HG02884 (cell line): ENCODE measurements around the gene MAP2K3.
"Not testable (repeated sequence)": the region's sequence is repeated elsewhere in the genome, so short reads cannot be mapped to it uniquely, and the experiment has no call there.

Source experiments
- ATAC-seq: cut with Tn5 transposase; IDR thresholded peaks from one replicate; pipeline ENCODE4 v1.9.1; 2021; ENCODE audit warnings: mild to moderate bottlenecking, moderate library complexity; ENCODE audit not compliant: unreplicated experiment

Gene MAP2K3

DNA sequence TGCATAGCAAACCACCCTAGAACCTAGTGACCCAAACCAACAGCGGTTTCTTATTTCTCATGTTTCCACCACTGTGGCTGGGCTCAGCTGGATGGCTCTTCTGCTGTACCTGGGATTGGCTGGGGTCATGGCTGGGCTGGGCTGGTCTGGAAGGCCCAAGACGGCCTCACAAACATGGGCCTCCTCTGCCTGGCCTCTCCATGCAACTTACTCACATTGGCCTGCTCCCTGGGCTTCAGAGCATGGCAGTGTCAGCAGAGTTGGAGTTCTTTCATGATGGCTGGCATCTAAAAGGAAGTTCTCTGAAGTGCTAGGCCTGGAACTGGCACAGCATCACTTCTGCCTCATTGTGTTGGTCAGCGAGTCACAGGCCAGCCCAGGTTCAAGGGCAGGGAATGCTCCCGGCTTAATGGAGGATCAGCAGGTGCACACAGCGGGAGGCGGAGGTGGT, 24.4 kb downstream of the MAP2K3 start:
- not testable (repeated sequence) for ATAC-seq

DNA sequence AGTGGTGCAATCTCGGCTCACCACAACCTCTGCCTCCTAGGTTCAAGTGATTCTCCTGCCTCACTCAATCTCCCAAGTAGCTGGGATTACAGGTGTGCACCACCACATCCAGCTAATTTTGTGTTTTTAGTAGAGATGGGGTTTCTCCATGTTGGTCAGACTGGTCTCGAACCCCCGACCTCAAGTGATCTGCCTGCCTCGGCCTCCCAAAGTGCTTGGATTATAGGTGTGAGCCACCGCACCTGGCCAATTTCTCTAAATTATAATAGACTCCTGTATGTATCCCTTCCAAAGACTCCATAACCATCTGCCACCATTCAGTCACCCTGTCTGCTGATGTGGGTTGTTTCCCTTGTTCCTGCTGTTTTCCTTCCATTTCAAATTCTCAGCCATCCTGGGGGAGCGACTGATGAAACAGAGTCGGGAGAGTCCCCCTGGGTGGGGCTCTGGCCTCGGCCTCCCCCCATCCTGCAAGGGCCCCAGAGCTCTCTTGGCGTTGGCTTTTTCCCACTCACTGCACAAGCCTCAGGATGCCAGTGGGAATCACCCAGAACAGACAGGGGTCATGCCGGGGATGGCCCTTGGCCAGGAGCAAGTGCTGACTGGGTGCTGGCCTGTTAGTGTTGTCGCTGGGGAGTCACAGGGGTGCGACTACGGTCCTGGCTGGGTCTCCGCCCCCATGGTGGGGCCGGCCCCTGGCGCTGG, 25.7 kb downstream of the MAP2K3 start:
- ATAC-seq, result not testable (repeated sequence)

DNA sequence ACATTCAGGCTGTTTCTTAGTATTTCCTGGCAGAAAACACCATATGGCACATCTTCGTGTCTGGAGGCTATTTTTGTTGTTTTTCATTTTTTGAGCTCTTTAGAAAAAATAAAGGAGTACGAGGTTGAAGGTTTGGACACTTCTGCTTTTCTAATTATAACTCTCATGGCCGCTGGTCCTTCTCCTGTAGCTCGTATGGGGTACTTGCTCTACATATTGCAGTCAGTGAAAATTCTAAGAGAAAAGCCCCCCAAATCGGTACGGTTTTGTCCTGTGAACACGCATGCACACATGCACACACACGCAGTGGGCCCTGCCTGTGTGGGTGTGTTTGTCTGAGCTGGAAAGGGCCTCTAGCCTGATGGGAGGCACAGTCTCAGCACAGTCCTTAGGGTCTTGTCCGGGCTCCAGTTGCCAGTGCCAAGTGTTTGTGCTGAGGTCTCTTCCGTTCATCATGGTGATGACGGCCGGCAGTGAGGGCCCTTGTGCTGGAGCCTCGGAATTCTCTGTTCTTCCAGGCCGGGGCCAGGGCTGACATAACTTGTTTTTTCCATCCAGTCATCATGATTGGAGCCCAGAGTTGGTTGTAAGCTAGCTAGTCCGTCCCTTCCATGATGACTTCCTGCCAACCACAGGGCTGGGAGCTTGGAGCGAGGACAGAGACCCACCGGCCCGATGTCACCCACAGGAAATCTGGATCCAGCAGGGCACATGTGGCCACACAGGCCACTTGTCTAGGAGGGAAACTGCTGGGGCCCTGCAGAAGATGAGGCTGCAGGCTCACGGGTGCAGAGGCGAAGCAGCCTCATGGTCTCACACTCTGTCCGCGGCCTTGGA, 26.5 kb downstream of the MAP2K3 start:
- not testable (repeated sequence) for ATAC-seq

GRCh38 chr17:21313320-21313719, 28.8 kb downstream of the MAP2K3 start:
- no peak for ATAC-seq

DNA sequence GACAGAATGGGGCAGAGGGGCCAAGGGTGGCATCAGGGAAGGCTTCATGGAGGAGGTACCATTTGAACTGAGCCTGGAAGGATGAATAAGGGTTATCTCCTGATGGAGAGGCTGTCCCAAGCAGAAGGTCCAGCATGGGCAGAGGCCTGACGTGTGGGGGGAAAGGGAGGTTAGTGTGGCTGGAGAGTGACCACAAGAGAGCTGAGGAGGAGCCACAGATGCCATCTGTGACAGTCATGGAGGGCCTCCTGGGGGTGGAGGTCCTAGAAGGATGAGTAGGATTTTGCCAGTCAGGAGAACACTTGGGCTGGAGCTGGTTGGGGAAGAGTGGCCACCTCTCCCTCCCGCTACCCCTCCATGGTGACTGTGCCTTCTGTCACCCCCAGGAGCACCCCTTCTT, 29.2 kb downstream of the MAP2K3 start:
- ATAC-seq, result not testable (repeated sequence)

DNA sequence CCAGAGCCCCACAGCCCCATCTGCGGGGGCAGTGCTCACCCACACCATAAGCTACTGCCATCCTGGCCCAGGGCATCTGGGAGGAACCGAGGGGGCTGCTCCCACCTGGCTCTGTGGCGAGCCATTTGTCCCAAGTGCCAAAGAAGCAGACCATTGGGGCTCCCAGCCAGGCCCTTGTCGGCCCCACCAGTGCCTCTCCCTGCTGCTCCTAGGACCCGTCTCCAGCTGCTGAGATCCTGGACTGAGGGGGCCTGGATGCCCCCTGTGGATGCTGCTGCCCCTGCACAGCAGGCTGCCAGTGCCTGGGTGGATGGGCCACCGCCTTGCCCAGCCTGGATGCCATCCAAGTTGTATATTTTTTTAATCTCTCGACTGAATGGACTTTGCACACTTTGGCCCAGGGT, 29.8 kb downstream of the MAP2K3 start:
- not testable (repeated sequence) for ATAC-seq

- ATAC-seq, result not testable (repeated sequence)
Measured at GRCh38 chr17:21314701-21315111, 30.2 kb downstream of the MAP2K3 start.

GRCh38 chr17:21315246-21316000, 30.9 kb downstream of the MAP2K3 start:
- not testable (repeated sequence) for ATAC-seq

- peak; percentile 69 for ATAC-seq
Measured at GRCh38 chr17:21316212-21316886, 31.8 kb downstream of the MAP2K3 start.

DNA sequence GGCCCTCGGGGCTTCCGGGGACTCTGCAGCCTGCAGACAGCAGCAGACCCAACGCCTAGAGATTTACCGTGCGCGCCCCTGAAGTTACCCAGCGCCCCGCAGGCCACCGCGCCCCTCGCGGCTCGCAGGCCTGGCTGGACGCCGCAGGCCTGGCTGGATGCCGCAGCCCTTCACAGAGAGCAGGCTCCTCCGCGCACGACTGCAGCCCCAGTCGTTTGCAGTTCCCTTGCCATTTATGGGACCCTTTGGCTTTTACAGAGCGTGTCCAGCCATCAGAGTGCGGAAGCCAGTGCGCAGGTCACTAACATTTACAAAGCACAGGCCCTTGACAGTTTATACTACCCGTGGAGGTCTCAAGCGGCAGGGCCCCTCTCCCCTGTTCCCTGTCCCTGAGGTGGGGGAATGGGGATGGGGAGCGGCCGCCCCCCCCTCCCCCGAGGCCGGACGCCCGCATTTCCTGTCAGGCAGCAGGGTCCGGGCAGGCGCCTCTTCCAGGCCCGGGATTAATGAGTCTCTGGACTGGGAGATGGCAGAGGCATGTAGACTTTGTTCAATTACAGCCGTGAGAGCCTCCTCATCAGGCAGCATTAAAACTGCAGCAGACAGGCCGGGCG, 32.5 kb downstream of the MAP2K3 start:
- ATAC-seq, result not testable (repeated sequence)

DNA sequence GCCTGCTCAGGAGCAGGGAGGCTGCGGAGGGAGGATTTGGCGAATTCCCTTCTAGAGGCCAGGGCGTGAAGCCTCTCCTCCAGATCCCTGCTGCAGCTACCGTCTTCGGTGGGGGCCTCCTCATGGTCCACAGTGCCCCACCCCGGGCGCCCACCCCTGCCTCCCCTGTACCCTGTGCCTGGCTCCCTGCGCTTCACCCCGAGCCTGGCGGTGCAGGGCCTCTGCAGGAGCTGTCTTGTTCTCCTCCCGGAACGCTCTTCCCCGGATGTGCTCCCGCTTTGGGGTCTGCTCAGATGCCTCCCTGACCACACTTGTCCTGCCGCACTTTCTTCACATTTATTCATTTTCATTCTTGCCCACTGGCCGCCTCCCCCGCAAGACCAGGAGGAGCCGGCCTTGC, 33.3 kb downstream of the MAP2K3 start:
- ATAC-seq, result not testable (repeated sequence)

DNA sequence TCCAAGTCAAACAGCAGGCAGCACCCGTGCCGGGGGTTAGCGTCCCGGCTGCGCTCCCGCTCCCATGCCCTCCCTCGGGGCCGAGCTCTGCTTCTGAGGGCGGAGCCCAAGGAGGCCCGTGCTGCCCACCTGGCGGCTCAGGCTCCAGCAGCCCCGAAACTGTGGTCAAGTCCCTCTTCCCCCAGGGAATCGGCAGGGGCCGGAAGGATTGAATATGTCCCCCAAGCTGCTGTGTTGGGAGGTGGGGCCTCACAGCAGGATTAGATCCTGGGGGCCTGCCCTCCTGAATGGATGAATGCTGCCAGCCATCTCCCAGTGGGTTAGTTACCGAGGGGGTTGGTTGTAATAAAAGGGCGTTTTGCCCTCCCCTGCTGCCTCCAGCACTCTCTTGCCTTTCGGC, 33.9 kb downstream of the MAP2K3 start:
- ATAC-seq, result no peak

GRCh38 chr17:21318856-21319255, 34.3 kb downstream of the MAP2K3 start:
- not testable (repeated sequence) for ATAC-seq

DNA sequence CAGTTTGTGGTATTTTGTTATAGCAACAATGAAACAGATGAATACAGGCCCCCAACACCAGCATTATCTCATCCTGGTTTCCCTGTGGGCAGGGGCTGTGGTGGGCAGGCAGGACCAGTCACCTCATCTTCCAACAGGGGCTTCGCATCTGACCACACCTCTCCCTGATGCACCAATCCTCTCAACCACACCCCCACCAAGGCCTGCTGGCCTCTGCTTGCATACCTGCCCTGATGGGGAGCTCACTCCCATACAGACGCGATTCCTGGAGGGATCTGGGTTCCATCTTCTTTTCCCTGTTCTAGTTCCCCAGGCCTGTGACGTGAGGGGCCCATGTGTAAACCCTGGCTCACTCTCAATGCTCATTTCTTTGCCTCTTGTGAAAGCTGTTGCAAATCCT, 34.7 kb downstream of the MAP2K3 start:
- ATAC-seq, result not testable (repeated sequence)

DNA sequence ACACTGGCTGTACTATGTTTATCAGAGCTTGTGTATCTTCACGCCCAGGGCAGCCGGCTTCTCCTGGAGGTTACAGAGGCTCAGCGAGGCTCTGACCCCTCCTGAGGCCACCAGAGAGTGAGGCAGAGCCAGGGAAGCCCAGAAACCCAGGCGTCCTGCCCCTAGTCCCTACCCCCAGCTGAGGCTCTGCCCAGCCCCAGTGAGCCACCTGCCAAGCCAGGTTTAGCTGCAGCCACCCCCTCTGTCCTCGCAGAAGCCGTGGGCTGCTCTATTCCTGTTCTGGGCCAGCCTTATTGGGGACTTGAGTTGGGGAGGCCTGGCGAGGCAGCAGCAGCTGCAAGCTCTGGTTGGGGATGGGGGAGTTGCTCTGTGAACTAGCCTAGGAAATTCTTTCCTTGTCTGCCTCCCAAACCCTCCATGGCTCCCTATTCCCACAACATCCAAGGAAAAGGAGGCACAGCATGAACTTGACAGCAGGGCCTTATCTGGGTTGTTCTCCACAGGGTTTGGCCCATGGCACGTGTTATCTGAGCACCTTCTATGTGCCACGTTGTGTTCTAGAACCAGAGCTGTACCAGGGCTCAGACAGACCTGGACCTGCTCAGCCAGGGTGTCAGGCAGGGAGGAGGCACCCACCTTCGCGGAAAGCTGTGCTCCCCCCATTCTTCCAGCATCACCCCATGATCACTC, 35.3 kb downstream of the MAP2K3 start:
- ATAC-seq, result not testable (repeated sequence)

DNA sequence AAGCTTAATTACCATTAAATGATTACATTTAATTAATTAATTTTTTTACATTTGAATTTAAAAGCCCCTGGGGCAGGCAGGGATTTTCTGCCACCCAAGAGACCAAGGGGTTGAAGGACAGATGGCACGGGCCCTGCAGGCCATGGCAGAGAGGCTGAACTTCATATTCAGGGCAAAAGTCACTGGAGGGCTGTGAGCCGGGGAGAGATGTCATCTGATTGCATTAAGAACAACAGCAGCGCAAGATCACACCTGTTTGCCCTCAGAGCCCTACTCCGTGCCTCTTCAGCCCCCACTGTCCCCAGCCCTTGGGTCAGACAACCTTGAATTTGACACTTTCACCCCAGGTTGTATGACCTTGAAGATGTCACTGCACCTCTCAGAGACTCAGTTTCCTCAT, 35.9 kb downstream of the MAP2K3 start:
- ATAC-seq, result not testable (repeated sequence)

DNA sequence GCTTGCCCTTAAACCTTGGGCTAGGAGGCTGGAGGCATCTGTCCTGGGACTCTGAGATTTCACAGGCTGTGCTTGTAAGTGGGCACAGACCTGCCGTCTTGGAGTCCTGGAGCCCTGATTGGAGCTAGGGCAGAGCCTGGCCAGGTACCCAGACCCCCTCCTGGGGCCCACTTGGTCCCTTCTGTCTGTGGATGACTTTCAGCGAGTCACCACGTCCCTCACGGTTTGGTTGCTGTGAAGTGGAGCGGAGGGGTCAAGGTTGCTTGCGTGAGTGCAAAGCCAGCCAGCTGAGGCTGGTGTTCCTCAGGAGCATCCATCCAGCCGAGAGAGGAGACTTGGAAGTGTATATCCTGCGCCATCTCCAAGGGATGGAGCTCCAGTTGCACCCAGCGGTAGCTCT, 36.5 kb downstream of the MAP2K3 start:
- ATAC-seq, result not testable (repeated sequence)

- not testable (repeated sequence) for ATAC-seq
Measured at GRCh38 chr17:21321744-21322191, 37.3 kb downstream of the MAP2K3 start.
